NT2/D1 (cell line): ENCODE results near the gene CPED1.

Experiments used
- SUZ12 ChIP-seq: IDR thresholded peaks from 2 replicates; pipeline ENCODE4 v1.6.1; 2011; ENCODE audit not compliant: insufficient read length, insufficient read depth; ENCODE audit errors: extremely low read depth
- YY1 ChIP-seq: IDR thresholded peaks from 2 replicates; pipeline ENCODE4 v1.6.1; 2011; ENCODE audit not compliant: insufficient read length, insufficient read depth
- ZNF274 ChIP-seq: IDR thresholded peaks from 2 replicates; pipeline ENCODE4 v1.6.1; 2011; ENCODE audit warnings: mild to moderate bottlenecking, low read depth, low read length

- TF ChIP-seq YY1 = no peak
- TF ChIP-seq ZNF274 = no peak
- TF ChIP-seq SUZ12 = no peak
Observed at GRCh38 chr7:120991581-120991980, 3.1 kb downstream of the CPED1 start.
